GM19397 (cell line): ENCODE results near the gene PARD6A.

ENCODE experiments used
- ATAC-seq: cut with Tn5 transposase; IDR thresholded peaks from one replicate; pipeline ENCODE4 v1.9.1; 2021; ENCODE audit warnings: mild to moderate bottlenecking, moderate library complexity; ENCODE audit not compliant: unreplicated experiment

The PARD6A gene

DNA sequence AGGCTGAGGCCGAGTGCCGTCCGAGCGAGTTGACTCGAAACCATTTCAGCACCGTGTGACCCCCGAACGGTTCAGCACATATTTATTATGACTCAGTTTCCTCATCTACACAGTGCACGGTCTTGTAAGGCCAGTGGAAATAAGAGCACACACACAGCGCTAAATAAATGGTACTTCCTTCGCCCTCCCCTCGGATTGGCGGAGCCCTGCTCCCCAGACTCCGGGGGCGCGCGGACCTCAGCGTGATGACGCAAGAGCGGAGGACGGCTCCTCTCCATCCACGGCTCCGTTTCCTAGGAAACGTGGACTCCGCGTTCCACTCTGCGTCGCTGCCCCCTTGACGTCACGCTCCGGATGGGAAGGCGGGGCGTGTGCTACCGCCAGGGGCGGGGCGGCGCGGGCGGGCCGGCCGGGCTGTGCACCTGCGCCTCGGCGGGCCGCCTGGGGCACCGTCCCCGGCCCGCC is at the start of gene PARD6A:
Gene PARD6A (plus strand): TSS at position 397 of the 465 bp plus-strand sequence. CDS start 79 bp downstream, outside the sequence.
- peak; percentile 74 for ATAC-seq

DNA sequence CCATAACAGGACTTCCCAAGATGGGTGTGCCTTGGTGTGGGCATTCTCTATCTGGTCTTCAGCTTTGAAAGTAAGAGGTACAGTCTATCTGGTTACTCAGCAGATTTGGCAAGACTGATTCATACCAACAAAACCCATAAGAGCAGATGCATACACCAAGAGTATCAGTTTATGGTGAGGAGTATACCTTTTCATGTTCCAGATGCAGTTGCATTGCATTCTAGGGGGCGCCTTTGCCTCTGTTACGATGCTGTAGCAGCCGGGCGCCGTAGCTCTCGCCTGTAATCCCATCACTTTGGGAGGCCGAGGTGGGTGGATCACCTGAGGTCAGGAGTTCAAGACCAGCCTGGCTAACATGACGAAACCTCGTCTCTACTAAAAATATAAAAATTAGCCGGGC is 47.0 kb upstream of the PARD6A start:
- no peak for ATAC-seq

GRCh38 chr16:67628216-67628615 is 32.5 kb upstream of the PARD6A start:
- no peak for ATAC-seq

DNA sequence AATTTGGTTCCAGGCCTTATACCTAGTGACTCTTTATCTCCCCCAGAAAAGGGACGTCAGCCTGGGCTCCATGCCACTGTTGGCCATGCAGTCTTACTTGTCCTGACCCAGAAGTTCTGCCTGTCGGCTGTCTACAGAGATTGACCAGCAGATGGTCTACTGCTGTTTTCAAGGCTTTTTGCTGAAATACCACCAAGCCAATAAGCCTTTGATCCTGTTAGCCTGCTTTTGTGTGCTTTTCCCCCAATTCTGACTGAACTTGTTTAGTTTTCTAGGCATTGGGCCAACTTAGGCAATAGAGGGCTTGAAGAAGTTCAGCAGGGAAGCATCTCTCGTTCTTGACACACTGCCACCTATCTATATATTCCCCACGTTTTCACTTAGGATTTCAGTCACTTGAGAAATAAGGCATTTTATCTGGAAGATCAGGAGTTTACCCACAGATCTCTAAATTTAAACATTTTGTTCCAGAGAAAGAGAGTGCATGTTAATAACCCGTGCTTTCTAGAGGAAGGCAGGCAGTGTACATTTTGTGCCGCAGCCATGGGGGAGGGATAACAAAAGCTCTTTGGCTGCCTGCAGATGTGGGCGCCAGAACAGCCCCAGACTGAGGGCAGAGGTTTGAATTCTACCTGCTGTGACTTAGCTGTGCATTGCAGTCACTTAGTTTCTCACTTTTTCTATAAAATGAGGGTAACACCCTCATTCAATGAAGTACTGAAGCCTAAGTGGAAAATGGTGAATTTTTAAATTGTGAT is 28.2 kb upstream of the PARD6A start:
- ATAC-seq, result no peak

DNA sequence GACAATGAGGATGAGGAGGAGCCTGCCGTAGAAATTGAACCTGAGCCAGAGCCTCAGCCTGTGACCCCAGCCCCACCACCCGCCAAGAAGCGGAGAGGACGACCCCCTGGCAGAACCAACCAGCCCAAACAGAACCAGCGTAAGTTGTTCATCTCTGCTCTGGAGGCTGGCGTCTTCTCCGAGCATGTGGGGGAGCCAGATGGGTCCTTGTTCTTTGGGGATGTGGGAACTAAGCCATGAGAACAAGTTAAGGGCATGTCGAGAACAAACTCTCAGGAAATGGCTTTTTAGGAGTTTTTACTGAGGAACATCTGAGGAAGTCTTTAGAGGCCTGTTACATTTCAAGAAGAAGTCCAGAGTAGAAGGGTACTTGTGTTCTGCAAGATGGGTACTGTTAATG is 24.0 kb upstream of the PARD6A start:
- no peak for ATAC-seq

- ATAC-seq, result no peak
Measured at GRCh38 chr16:67637625-67638024, 23.1 kb upstream of the PARD6A start.

- no peak for ATAC-seq
Measured at GRCh38 chr16:67641779-67642708, 18.7 kb upstream of the PARD6A start.

DNA sequence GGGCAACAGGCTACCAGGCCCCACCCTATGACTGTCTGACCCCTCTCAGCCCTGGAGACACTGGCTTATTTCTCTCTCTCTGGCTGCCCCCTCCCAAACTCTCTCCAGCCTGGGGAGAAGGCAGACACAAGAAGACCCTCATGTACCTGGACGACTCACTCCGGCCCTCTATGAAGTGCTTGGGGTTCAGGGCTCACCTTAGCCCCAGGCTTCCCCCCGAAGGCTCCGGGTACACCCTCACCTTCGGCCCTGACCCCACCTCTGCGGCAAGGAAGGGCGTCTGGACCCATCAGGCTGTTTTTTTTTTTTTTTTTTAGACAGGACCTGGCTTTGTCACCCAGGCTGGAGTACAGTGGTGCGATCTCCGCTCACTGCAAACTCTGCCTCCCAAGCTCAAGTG is 16.7 kb upstream of the PARD6A start:
- no peak for ATAC-seq

GRCh38 chr16:67645397-67646121 is 15.2 kb upstream of the PARD6A start:
- no peak for ATAC-seq

- ATAC-seq, result no peak
Measured at GRCh38 chr16:67647111-67647651, 13.6 kb upstream of the PARD6A start.

GRCh38 chr16:67647681-67648080 is 13.1 kb upstream of the PARD6A start:
- no peak for ATAC-seq

DNA sequence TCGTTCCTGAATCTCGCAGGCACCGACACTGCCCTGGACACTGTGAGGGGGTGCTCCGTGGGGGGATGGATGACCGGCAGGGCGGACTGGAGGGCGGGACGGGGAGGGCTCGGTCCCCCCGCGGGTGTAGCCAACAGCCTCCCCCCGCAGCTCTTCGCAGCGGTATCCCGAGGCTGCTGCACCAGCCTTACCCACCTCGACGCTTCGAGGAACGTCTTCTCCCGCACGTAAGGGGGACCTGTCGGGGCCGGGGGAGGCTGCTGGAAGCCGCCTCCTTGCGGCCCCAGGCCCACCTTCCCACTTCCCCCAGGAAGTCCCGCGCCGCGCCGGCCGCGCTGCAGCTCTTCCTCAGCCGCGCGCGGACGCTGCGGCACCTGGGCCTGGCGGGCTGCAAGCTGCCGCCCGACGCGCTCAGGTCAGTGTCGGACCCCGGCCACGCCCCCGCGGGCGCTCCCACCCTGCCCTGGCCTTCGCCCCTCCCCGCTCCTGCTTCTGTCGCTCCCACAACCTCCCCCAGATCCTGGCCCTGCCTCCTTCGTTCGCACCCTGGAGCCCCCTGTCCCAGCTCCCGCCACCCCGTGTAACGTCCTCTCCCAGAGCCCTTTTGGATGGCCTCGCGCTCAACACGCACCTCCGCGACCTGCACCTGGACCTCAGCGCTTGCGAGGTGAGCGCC is 12.5 kb upstream of the PARD6A start:
- no peak for ATAC-seq

- ATAC-seq, result no peak
Measured at GRCh38 chr16:67648764-67649407, 11.9 kb upstream of the PARD6A start.

- ATAC-seq, result no peak
Measured at GRCh38 chr16:67649494-67649931, 11.2 kb upstream of the PARD6A start.

DNA sequence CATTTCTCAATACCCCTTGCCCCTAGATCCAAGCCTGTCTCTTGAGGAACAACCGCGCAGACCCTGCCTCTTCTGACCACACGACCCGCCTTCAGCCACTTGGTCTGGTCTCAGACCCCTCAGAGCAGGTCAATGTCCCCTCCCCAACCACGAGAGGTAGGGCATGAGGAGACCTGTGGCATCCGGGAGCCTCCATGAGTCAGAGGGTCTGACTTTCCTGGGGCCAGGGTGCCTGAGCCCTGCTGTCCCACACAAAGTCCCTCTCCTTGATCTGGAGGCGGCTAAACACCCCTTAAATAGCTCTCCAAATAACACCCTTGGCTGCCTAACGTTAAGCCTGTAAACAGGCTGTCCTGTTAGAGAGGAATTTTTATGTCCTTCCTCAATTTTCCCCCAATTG is 10.7 kb upstream of the PARD6A start:
- ATAC-seq, result no peak

- ATAC-seq, result no peak
Measured at GRCh38 chr16:67651039-67651438, 9.7 kb upstream of the PARD6A start.

GRCh38 chr16:67651847-67652246 is 8.9 kb upstream of the PARD6A start:
- no peak for ATAC-seq

GRCh38 chr16:67652578-67653127 is 8.1 kb upstream of the PARD6A start:
- no peak for ATAC-seq

GRCh38 chr16:67653128-67653788 is 7.5 kb upstream of the PARD6A start:
- ATAC-seq, result no peak
